ENCODE results near the gene ZFYVE26. TPM values are rescaled to one million over a fixed set of nuclear protein-coding genes. Genes with fewer than 3 reads are reported as not detected.
A peak's percentile ranks its signal among the peaks of the same experiment; 100 is the strongest.

Gene ZFYVE26
- total and polyA plus RNA-seq, 5 donors from 2014 or later = 2.9 to 27.4 (median 3.7) TPM

GRCh38 chr14:67851785-67852410, 35.5 kb upstream of the ZFYVE26 start:
- Histone ChIP-seq H3K36me3 (ENCODE audit: control insufficient read depth, insufficient read depth, low read length) (no peaks in the 10 kb centered on the region), H3K27ac (ENCODE audit: insufficient read depth, low read length, poor library complexity, severe bottlenecking) (no peak overlapping the region), H3K9me3 (ENCODE audit: control insufficient read depth in 2 of 2, low read length in 2 of 2) (peaks cover 0 to 3% of the 10 kb centered on the region in 2 experiments), H3K27me3 (ENCODE audit: control insufficient read depth, insufficient read depth, low read length) (no peaks in the 10 kb centered on the region), H3K4me3 (ENCODE audit: low read depth, low read length) (no peak overlapping the region), H3K4me1 (ENCODE audit: control insufficient read depth, insufficient read depth, low read length, poor library complexity, severe bottlenecking) (no peaks in the 10 kb centered on the region)
- H3K4me3 Mint-ChIP-seq = no peak overlapping the region
- peaks cover 23% of the 10 kb centered on the region for H3K36me3 Mint-ChIP-seq
- ATAC-seq (ENCODE audit: low read depth in 2 of 2) = no peak
- H3K4me1 Mint-ChIP-seq = peaks cover 0 to 7% (median 1%) of the 10 kb centered on the region in 4 donors
- H3K27ac Mint-ChIP-seq = no peak overlapping the region
- no peak for DNase-seq
- no peaks in the 10 kb centered on the region for H3K27me3 Mint-ChIP-seq
- peaks cover 0 to 15% (median 3%) of the 10 kb centered on the region in 7 donors for H3K9me3 Mint-ChIP-seq

GRCh38 chr14:67850066-67850830, 33.9 kb upstream of the ZFYVE26 start:
- peaks cover 30% of the 10 kb centered on the region for H3K36me3 Mint-ChIP-seq
- Histone ChIP-seq H3K36me3 (ENCODE audit: control insufficient read depth, insufficient read depth, low read length) (no peaks in the 10 kb centered on the region), H3K4me3 (ENCODE audit: low read depth, low read length) (no peak overlapping the region), H3K27ac (ENCODE audit: insufficient read depth, low read length, poor library complexity, severe bottlenecking) (no peak overlapping the region), H3K27me3 (ENCODE audit: control insufficient read depth, insufficient read depth, low read length) (no peaks in the 10 kb centered on the region), H3K4me1 (ENCODE audit: control insufficient read depth, insufficient read depth, low read length, poor library complexity, severe bottlenecking) (no peaks in the 10 kb centered on the region), H3K9me3 (ENCODE audit: control insufficient read depth in 2 of 2, low read length in 2 of 2) (peaks cover 0 to 3% of the 10 kb centered on the region in 2 experiments)
- peaks cover 0 to 18% (median 3%) of the 10 kb centered on the region in 7 donors for H3K9me3 Mint-ChIP-seq
- no peak overlapping the region for H3K27ac Mint-ChIP-seq
- DNase-seq (no peak), ATAC-seq (ENCODE audit: low read depth in 2 of 2) (no peak)
- no peaks in the 10 kb centered on the region for H3K27me3 Mint-ChIP-seq
- H3K4me1 Mint-ChIP-seq = peaks cover 0 to 7% (median 1%) of the 10 kb centered on the region in 4 donors
- no peak overlapping the region for H3K4me3 Mint-ChIP-seq

- Histone ChIP-seq H3K27ac (ENCODE audit: insufficient read depth, low read length, poor library complexity, severe bottlenecking) (no peak overlapping the region), H3K27me3 (ENCODE audit: control insufficient read depth, insufficient read depth, low read length) (no peaks in the 10 kb centered on the region), H3K4me1 (ENCODE audit: control insufficient read depth, insufficient read depth, low read length, poor library complexity, severe bottlenecking) (no peaks in the 10 kb centered on the region), H3K4me3 (ENCODE audit: low read depth, low read length) (no peak overlapping the region), H3K9me3 (ENCODE audit: control insufficient read depth in 2 of 2, low read length in 2 of 2) (peaks cover 0 to 3% of the 10 kb centered on the region in 2 experiments), H3K36me3 (ENCODE audit: control insufficient read depth, insufficient read depth, low read length) (no peaks in the 10 kb centered on the region)
- ATAC-seq (ENCODE audit: low read depth in 2 of 2) = no peak
- Mint-ChIP-seq H3K36me3 (peaks cover 47% of the 10 kb centered on the region), H3K9me3 (peaks cover 0 to 23% (median 2%) of the 10 kb centered on the region in 7 donors), H3K4me3 (no peak overlapping the region), H3K27ac (no peak overlapping the region), H3K4me1 (peaks cover 0 to 15% (median 7%) of the 10 kb centered on the region in 4 donors), H3K27me3 (no peaks in the 10 kb centered on the region)
- no peak for DNase-seq
Observed at GRCh38 chr14:67846029-67846610, 29.7 kb upstream of the ZFYVE26 start.

GRCh38 chr14:67837011-67837624, 20.7 kb upstream of the ZFYVE26 start:
- Histone ChIP-seq H3K27ac (ENCODE audit: insufficient read depth, low read length, poor library complexity, severe bottlenecking) (no peak overlapping the region), H3K4me1 (ENCODE audit: control insufficient read depth, insufficient read depth, low read length, poor library complexity, severe bottlenecking) (no peaks in the 10 kb centered on the region), H3K36me3 (ENCODE audit: control insufficient read depth, insufficient read depth, low read length) (peaks cover 4% of the 10 kb centered on the region), H3K9me3 (ENCODE audit: control insufficient read depth in 2 of 2, low read length in 2 of 2) (no peaks in the 10 kb centered on the region), H3K27me3 (ENCODE audit: control insufficient read depth, insufficient read depth, low read length) (no peaks in the 10 kb centered on the region), H3K4me3 (ENCODE audit: low read depth, low read length) (no peak overlapping the region)
- Mint-ChIP-seq H3K9me3 (peaks cover 0 to 1% (median 0%) of the 10 kb centered on the region in 7 donors), H3K27me3 (no peaks in the 10 kb centered on the region), H3K36me3 (peaks cover 8% of the 10 kb centered on the region), H3K4me3 (peak overlapping the region in 1 of 4 donors; percentile 5), H3K4me1 (peaks cover 0 to 9% (median 4%) of the 10 kb centered on the region in 4 donors), H3K27ac (peak overlapping the region in 2 of 3 donors; percentile 41 to 67)
- ATAC-seq (ENCODE audit: low read depth in 2 of 2) = peak; percentile 58
- DNase-seq = peak; percentile 46 to 82 (median 74)

GRCh38 chr14:67835596-67835995, 19.2 kb upstream of the ZFYVE26 start:
- peaks cover 0 to 1% (median 0%) of the 10 kb centered on the region in 7 donors for H3K9me3 Mint-ChIP-seq
- no peak overlapping the region for H3K27ac Mint-ChIP-seq
- ATAC-seq (ENCODE audit: low read depth in 2 of 2) = no peak
- H3K4me3 ChIP-seq (ENCODE audit: low read depth, low read length) = no peak overlapping the region
- H3K27me3 Mint-ChIP-seq = no peaks in the 10 kb centered on the region
- H3K36me3 Mint-ChIP-seq = peaks cover 4% of the 10 kb centered on the region
- peaks cover 4% of the 10 kb centered on the region for H3K36me3 ChIP-seq (ENCODE audit: control insufficient read depth, insufficient read depth, low read length)
- no peak overlapping the region for H3K27ac ChIP-seq (ENCODE audit: insufficient read depth, low read length, poor library complexity, severe bottlenecking)
- peaks cover 0 to 9% (median 4%) of the 10 kb centered on the region in 4 donors for H3K4me1 Mint-ChIP-seq
- H3K4me1 ChIP-seq (ENCODE audit: control insufficient read depth, insufficient read depth, low read length, poor library complexity, severe bottlenecking) = no peaks in the 10 kb centered on the region
- H3K9me3 ChIP-seq (ENCODE audit: control insufficient read depth in 2 of 2, low read length in 2 of 2) = no peaks in the 10 kb centered on the region
- no peak overlapping the region for H3K4me3 Mint-ChIP-seq
- DNase-seq = no peak
- H3K27me3 ChIP-seq (ENCODE audit: control insufficient read depth, insufficient read depth, low read length) = no peaks in the 10 kb centered on the region

- no peak for ATAC-seq (ENCODE audit: low read depth in 2 of 2)
- H3K4me1 Mint-ChIP-seq = peaks cover 0 to 9% (median 5%) of the 10 kb centered on the region in 4 donors
- no peak overlapping the region for H3K27ac Mint-ChIP-seq
Observed at GRCh38 chr14:67833403-67833802, 17.0 kb upstream of the ZFYVE26 start.

GRCh38 chr14:67831113-67831512, 14.7 kb upstream of the ZFYVE26 start:
- H3K4me1 ChIP-seq (ENCODE audit: control insufficient read depth, insufficient read depth, low read length, poor library complexity, severe bottlenecking) = no peaks in the 10 kb centered on the region
- H3K27ac ChIP-seq (ENCODE audit: insufficient read depth, low read length, poor library complexity, severe bottlenecking) = no peak overlapping the region
- Mint-ChIP-seq H3K36me3 (peaks cover 39% of the 10 kb centered on the region), H3K4me3 (no peak overlapping the region), H3K27ac (no peak overlapping the region), H3K4me1 (peaks cover 0 to 12% (median 3%) of the 10 kb centered on the region in 4 donors), H3K9me3 (no peaks in the 10 kb centered on the region), H3K27me3 (no peaks in the 10 kb centered on the region)
- peaks cover 7% of the 10 kb centered on the region for H3K36me3 ChIP-seq (ENCODE audit: control insufficient read depth, insufficient read depth, low read length)
- no peak overlapping the region for H3K4me3 ChIP-seq (ENCODE audit: low read depth, low read length)
- H3K27me3 ChIP-seq (ENCODE audit: control insufficient read depth, insufficient read depth, low read length) = no peaks in the 10 kb centered on the region
- DNase-seq (no peak), ATAC-seq (ENCODE audit: low read depth in 2 of 2) (no peak)
- H3K9me3 ChIP-seq (ENCODE audit: control insufficient read depth in 2 of 2, low read length in 2 of 2) = no peaks in the 10 kb centered on the region

More at GRCh38 chr14:67833403-67833802, 17.0 kb upstream of the ZFYVE26 start:
- Histone ChIP-seq H3K4me3 (ENCODE audit: low read depth, low read length) (no peak overlapping the region), H3K36me3 (ENCODE audit: control insufficient read depth, insufficient read depth, low read length) (peaks cover 4% of the 10 kb centered on the region), H3K9me3 (ENCODE audit: control insufficient read depth in 2 of 2, low read length in 2 of 2) (no peaks in the 10 kb centered on the region), H3K27me3 (ENCODE audit: control insufficient read depth, insufficient read depth, low read length) (no peaks in the 10 kb centered on the region), H3K27ac (ENCODE audit: insufficient read depth, low read length, poor library complexity, severe bottlenecking) (no peak overlapping the region), H3K4me1 (ENCODE audit: control insufficient read depth, insufficient read depth, low read length, poor library complexity, severe bottlenecking) (no peaks in the 10 kb centered on the region)
- peaks cover 21% of the 10 kb centered on the region for H3K36me3 Mint-ChIP-seq
- H3K27me3 Mint-ChIP-seq = no peaks in the 10 kb centered on the region
- DNase-seq = no peak
- H3K4me3 Mint-ChIP-seq = no peak overlapping the region
- no peaks in the 10 kb centered on the region for H3K9me3 Mint-ChIP-seq
